HG02759 (cell line): ENCODE results near the gene DBH.

ENCODE experiments used
- ATAC-seq: cut with Tn5 transposase; IDR thresholded peaks from one replicate; pipeline ENCODE4 v1.9.1; 2021; ENCODE audit warnings: mild to moderate bottlenecking, moderate library complexity; ENCODE audit not compliant: unreplicated experiment

DBH gene

GRCh38 chr9:133642708-133643361 lies 6.7 kb downstream of the DBH start:
- ATAC-seq: no peak

DNA sequence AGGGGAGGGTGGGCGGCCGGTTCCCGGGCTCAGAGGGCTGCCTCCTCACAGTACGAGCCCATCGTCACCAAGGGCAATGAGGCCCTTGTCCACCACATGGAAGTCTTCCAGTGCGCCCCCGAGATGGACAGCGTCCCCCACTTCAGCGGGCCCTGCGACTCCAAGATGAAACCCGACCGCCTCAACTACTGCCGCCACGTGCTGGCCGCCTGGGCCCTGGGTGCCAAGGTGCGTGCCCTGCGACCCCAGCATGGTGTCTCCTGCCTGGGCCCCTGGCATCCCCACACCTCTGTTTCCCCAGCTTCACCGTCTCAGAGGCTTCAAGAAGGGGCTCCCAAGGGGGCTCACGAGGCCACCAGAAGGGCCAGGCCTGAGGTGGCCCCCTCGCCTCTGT lies 7.2 kb downstream of the DBH start:
- no peak for ATAC-seq

- ATAC-seq: no peak
These were observed 8.0 kb downstream of the DBH start for GRCh38 chr9:133643978-133644760.

DNA sequence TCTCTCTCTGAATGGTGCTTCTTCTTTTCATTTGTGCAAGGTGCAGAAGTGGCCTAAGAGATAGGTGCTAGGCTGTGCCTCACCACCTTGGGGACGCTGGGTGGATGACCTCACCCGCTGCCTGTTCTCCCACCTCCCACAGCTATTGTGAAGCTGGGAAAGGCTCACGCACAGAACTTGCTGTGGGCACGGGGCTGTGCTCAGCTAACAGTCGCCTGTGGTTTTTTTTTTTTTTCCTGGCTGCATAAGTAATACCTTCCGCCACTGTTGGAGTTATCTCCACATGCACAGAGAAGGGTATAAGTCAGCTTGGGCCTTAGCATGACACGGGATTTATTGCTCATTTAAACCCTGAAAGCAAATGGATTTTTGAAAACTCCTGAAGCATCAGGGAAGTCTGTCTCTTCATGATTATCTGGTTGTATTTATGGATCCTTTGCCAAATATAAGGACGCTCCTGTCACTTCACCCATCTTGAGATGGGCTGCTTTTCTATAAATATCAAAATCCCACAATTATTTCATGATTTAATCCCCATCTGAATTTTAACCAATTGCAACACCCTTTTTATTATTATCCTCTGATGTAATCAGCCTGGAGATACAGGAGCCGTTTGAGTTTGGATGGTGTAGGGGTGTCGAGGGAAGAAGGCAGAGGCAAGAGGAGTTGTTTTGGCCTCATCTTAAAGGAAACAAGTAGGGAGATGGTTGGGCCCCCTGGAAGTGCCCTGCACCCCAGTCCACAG lies 9.0 kb downstream of the DBH start:
- ATAC-seq: no peak

DNA sequence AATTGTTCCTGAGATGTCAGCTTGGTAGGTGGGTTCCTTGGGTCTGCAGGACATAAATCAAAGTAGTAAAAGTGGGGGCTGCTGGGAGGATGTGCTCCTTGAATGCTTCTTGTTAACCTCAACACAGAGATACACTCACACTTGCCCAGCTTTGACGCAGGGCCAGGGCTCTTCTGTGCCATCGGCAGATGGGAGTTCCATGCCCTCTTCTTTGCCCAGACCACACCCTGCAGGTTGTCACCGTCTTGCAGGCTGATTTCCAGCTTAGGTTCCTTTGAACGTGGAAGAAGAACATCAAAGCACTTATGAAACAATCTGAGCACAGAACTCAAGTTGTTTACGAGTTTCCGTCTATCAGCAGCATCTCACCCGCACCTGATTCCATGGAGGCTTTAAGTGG lies 11.0 kb downstream of the DBH start:
- no peak for ATAC-seq

- ATAC-seq: no peak
These were observed 11.8 kb downstream of the DBH start for GRCh38 chr9:133647765-133648469.

GRCh38 chr9:133649194-133649593 lies 13.0 kb downstream of the DBH start:
- ATAC-seq: no peak

- no peak for ATAC-seq
These were observed 13.9 kb downstream of the DBH start for GRCh38 chr9:133650026-133650425.

GRCh38 chr9:133653638-133654037 lies 17.5 kb downstream of the DBH start:
- no peak for ATAC-seq

GRCh38 chr9:133654736-133655657 lies 18.8 kb downstream of the DBH start:
- ATAC-seq: no peak

- ATAC-seq: no peak
These were observed 19.5 kb downstream of the DBH start for GRCh38 chr9:133655701-133656100.

GRCh38 chr9:133656211-133657119 lies 20.3 kb downstream of the DBH start:
- no peak for ATAC-seq

- ATAC-seq: no peak
These were observed 21.0 kb downstream of the DBH start for GRCh38 chr9:133657120-133657661.

GRCh38 chr9:133658442-133659431 lies 22.6 kb downstream of the DBH start:
- ATAC-seq: no peak

- no peak for ATAC-seq
These were observed 23.4 kb downstream of the DBH start for GRCh38 chr9:133659516-133659915.

GRCh38 chr9:133661846-133662540 lies 25.8 kb downstream of the DBH start:
- no peak for ATAC-seq
